HEK293T (cell line): Measurements from ENCODE around the gene SLC25A19.

Experiments used
- ARNT ChIP-seq: fragments of 450-650 bp; IDR thresholded peaks from 2 replicates; pipeline ENCODE4 v1.6.1; 2017; ENCODE audit warnings: mild to moderate bottlenecking
- BHLHE40 ChIP-seq: fragments of 450-650 bp; IDR thresholded peaks from 2 replicates; pipeline ENCODE4 v1.6.1; 2016; ENCODE audit warnings: mild to moderate bottlenecking, moderate library complexity, borderline replicate concordance
- CTBP1 ChIP-seq: fragments of 450-650 bp; IDR thresholded peaks from 2 replicates; pipeline ENCODE4 v1.6.1; 2016; ENCODE audit warnings: borderline replicate concordance
- ELF4 ChIP-seq: fragments of 450-650 bp; IDR thresholded peaks from 2 replicates; pipeline ENCODE4 v1.6.1; 2017; ENCODE audit warnings: antibody characterized with exemption
- FOXA1 ChIP-seq: fragments of 450-650 bp; IDR thresholded peaks from 2 replicates; pipeline ENCODE4 v1.6.1; 2016; ENCODE audit warnings: mild to moderate bottlenecking
- FOXM1 ChIP-seq: fragments of 450-650 bp; IDR thresholded peaks from 2 replicates; pipeline ENCODE4 v1.6.1; 2017; ENCODE audit warnings: mild to moderate bottlenecking, borderline replicate concordance
- HDGF ChIP-seq: fragments of 450-650 bp; IDR thresholded peaks from 2 replicates; pipeline ENCODE4 v1.6.1; 2017; ENCODE audit warnings: antibody characterized with exemption, borderline replicate concordance
- LEF1 ChIP-seq: fragments of 450-650 bp; IDR thresholded peaks from 2 replicates; pipeline ENCODE4 v1.6.1; 2017; ENCODE audit warnings: mild to moderate bottlenecking, borderline replicate concordance
- NFRKB ChIP-seq: fragments of 450-650 bp; IDR thresholded peaks from 2 replicates; pipeline ENCODE4 v1.6.1; 2016; ENCODE audit warnings: mild to moderate bottlenecking, moderate library complexity
- PKNOX1 ChIP-seq: fragments of 450-650 bp; IDR thresholded peaks from 2 replicates; pipeline ENCODE4 v1.6.1; 2016
- SP1 ChIP-seq: fragments of 450-650 bp; IDR thresholded peaks from 2 replicates; pipeline ENCODE4 v1.6.1; 2017
- SUZ12 ChIP-seq: fragments of 450-650 bp; IDR thresholded peaks from 2 replicates; pipeline ENCODE4 v1.6.1; 2016; ENCODE audit warnings: mild to moderate bottlenecking
- TARDBP ChIP-seq: fragments of 450-650 bp; IDR thresholded peaks from 2 replicates; pipeline ENCODE4 v1.6.1; 2016
- ZNF384 ChIP-seq: fragments of 450-650 bp; IDR thresholded peaks from 2 replicates; pipeline ENCODE4 v1.6.1; 2016

DNA sequence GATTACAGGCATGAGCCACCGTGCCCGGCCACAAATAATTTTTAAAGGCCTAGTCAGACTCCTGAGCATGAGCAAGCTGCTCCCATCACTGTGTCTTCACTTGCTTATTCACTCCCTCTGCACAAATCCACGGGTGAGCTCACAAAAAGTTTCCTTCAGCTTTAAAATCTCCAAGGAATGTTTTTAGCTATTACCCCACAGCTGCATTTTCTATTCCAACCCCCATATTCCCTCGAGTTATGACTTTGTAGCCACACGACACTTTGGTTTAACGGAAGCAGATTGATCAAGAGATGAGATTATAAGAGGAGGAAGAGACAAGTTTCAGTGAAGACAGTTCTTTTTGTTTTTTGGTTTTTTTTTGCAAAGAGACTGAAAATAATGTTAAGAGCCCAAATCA lies 49.1 kb upstream of the SLC25A19 start:
- TF ChIP-seq HDGF (no peak), FOXM1 (no peak), ARNT (no peak), SUZ12 (no peak), SP1 (no peak), PKNOX1 (no peak), LEF1 (no peak), BHLHE40 (no peak), ELF4 (no peak), FOXA1 (no peak), CTBP1 (no peak), ZNF384 (no peak), NFRKB (no peak), TARDBP (no peak)
